Heart left ventricle (tissue), 13 donors: ENCODE measurements around the gene SSBP4.

Experiments used
- CTCF ChIP-seq, 12 donors: fragments of 200-600 bp; sonication (generic) in 4 of 12; IDR thresholded peaks; one replicate each; pipeline versions ENCODE4 v1.5.0 to v1.8.0; 2018 to 2022; ENCODE audit warnings: antibody characterized with exemption in 12 of 12, mild to moderate bottlenecking in 5 of 12
- POLR2A ChIP-seq, 2 donors: fragments of 450-650 bp; IDR thresholded peaks; one replicate each; pipeline ENCODE4 v1.6.1; 2017; ENCODE audit warnings: antibody characterized with exemption in 2 of 2, mild to moderate bottlenecking in 2 of 2, moderate library complexity in 2 of 2
- donor health status: ischemic (EF 13 %, LVEDD 7.1; RV severe dilation, severe dysfunction).
- donor health status: DM: no; HTN: yes; CAD: no.
- donor health status: DM: no; HTN: no; CAD: no.
- donor health status: ischemic (EF 25% LVEDD 6.9; RV normal size, moderate dysfunction).
- donor health status: ischemic (EF 25% LVEDD 5.7; RV mildly dilated, moderate dysfunction).
- donor health status: ischemic (EF 35%, LVEDD 5.7; RV mildly dilated, moderate dysfunction).
- donor health status: nonischemic (EF 11% LVEDD 7.7; RV severe dilation, severe dysfunction).
- donor health status: DM: yes; HTN: yes; CAD: no.
- donor health status: PGD.
- donor health status: ischemic (EF 29% LVEDD 5.4; RV normal size, mild dysfunction).
- donor health status: nonischemic (EF 23%, LVEDD 6.1; RV moderate dilation, normal function).

GRCh38 chr19:18428787-18429674 lies 9.8 kb downstream of the SSBP4 start:
- TF ChIP-seq CTCF (IDR thresholded peaks at IDR 0.05) (no peak), POLR2A (IDR thresholded peaks at IDR 0.05) (no peak)
